HG02981 (cell line): Measurements from ENCODE around the gene RIPK3.
"Not testable (repeated sequence)": the region's sequence is repeated elsewhere in the genome, so short reads cannot be mapped to it uniquely, and the experiment has no call there.

ENCODE experiments used
- ATAC-seq: cut with Tn5 transposase; IDR thresholded peaks from one replicate; pipeline ENCODE4 v1.9.1; 2021; ENCODE audit warnings: mild to moderate bottlenecking, moderate library complexity; ENCODE audit not compliant: unreplicated experiment

Gene RIPK3

DNA sequence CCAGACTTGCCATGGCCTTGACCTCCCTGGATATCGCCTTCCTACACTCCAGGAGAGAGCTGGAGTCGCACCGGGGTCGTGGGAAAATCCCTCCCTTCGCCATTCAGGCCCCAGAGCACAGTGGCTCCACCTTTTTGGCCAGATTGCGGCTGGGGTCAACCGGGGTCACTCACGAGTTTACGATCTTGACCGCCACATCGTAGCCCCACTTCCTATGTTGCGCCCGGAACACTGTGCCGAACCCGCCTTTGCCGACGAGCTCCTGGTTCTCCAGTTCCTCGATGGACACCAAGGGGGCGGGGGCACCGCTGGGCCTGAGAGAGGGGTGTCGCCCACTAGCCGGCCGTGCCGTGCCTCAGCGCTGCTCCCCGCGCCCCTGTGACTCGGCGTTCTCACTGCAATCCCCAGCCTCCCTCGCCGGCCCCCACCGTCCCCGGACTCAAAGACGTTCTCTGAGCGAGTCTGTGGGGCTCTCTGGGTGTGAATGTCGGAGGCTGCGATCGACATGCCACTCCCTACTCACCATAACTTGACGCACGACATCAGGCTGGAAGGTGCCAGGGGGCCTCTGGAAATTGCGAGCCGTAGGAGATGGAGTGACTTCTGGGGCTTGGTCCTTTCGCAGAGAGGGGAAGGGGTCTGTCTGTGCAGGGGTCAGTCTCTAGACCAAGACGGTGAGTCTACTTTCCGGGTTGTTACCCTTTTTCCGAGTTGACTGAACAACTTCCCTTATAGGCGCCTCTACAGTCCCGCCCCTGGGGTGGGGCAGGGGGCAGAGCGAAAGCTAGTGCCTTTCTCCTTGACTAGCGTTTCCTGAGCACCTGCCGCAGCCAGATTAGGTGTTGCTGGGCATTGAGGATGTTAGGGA lies at the start of gene RIPK3:
Gene RIPK3 (minus strand): TSS at position 708 of the 868 bp plus-strand sequence. CDS start 165 bp downstream, at position 543.
- ATAC-seq: peak; percentile 80

DNA sequence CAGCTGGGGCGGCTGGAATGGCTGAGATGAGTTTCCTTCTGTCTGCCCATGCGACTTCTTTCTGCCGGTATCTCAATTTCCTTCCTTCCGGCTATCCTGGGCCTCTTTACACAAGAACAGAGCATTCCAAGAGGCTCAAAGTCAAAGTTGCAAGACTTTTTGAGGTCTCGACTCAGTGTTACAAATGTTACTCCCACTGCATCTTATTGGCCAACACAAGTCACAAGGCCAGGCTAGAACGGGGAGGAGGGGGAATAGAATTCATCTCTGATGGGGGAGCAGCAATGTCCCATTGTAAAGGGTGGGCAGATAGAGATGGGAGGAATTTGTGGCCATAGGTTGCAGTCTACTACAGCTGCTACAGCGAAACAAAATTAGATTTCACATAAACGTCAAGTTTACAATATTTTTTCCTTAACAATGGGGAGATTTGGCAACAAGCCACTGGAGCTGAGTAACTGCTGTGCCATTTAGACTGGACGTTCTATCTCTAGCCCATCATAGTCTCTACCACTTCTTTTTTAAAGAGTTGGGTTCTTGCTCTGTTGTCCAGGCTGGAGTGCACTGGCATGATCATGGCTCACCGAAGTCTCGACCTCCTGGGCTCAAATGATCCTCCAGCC lies 49.5 kb upstream of the RIPK3 start:
- no peak for ATAC-seq

DNA sequence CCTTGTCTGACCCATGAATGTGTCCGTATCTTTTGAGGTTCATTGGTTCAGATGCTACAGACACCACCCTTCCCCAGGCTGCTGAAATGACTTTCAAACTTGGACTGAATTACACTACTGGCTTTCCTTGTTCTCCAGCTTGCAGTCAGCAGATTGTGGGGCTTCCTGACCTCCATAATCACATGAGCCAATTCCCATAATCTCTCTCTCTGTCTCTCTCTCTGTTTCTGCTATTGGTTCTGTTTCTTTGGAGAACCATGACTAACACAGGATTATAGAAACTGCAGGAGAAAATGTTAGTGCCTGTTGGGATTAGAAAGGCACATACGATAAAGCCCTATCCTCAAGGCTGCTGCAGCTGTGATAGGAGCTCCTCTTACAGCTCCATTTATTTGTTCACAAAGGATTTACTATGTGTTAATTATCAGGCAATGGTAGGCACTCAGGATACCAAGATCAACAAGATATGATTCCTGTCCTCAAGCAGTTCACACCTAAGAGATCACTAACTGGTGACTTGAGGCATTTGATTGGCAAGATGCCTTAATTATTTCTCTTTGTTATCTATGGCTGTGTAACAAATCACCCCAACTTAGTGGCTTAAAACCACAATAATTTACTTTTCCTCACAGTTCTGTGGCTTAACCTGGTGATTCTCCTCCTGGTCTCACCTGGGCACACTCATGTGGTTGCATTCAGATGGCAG lies 48.8 kb upstream of the RIPK3 start:
- no peak for ATAC-seq

DNA sequence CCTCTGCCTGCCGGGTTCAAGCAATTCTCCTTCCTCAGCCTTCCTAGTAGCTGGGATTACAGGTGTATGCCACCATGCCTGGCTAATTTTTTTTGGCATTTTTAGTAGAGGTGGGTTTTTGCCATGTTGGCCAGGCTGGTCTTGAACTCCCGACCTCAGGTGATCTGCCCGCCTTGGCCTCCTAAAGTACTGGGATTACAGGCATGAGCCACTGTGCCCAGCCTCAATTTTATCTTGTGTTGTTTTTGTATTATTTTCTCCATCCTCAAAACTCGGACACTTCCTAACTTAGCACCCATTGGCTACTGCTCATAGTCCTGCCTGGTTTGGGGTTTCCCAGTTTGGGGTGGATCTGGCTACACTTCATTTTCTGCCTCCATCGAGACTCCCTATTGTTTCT lies 47.8 kb upstream of the RIPK3 start:
- not testable (repeated sequence) for ATAC-seq

DNA sequence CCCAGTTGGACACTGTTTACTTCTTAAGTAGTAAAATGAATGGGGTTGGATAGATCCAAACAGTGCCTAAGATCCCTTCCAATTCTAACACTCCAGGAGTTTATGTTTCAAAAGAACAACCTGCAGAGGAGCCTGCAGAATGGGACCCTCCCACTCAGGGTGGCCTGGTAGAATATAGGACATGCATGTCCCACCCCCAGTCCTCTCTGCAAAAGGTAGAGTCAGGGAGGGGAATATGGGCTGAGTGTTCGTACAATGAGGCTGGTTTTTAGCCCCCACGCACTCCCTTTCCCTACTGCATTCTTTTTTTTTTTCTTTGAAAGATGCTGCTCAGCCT lies 47.2 kb upstream of the RIPK3 start:
- no peak for ATAC-seq

DNA sequence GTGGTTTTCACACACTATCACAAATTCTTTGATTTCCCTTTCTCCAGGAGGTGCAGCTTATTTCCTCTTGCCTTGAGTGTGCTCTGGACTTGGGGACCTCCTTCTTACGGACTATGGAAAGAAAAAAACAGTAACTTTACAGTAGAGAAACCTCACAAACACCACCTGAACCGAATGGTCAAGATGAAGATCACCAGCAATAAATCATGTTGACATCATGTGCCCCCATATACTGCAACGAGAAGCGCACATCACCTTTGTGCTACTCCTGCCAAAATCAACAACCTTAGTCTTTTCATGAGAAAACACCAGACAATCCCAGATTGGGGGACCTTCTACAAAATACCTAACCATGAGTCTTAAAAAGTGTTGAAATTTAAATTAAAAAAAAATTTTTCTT lies 45.7 kb upstream of the RIPK3 start:
- ATAC-seq: no peak

DNA sequence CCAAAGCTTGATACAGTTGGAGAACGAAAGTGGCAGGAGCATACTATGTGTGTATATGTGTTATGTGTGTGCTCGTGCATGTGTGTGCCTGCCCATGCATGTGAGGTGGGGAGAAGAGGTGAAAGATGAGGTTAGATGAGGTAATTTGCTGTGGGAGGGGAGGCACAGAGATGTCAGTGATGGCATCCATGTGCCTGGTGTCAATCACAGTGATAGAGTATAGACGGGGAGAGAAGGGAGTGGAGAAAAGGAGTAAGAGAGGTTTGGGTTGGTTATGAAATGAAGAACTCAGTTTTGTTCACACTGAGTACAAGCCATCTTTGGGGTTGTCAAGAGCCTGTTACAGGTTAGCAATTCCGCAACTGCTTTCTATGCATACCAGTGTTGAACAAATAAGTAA lies 44.4 kb upstream of the RIPK3 start:
- ATAC-seq: no peak

DNA sequence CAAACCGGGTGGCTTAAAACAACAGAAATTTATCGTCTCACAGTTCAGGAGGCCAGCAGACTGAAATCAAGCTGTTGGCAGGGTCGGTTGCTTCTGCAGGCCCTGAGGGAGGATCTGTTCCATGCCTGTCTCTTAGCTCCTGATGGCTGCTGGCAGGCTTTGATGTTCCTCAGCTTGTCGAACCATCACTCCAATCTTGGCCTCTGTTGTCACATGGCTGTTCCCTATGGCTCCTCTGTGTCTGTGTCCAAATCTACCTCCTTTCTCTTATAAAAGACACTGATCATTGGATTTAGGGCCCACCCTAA lies 42.2 kb upstream of the RIPK3 start:
- ATAC-seq: no peak

DNA sequence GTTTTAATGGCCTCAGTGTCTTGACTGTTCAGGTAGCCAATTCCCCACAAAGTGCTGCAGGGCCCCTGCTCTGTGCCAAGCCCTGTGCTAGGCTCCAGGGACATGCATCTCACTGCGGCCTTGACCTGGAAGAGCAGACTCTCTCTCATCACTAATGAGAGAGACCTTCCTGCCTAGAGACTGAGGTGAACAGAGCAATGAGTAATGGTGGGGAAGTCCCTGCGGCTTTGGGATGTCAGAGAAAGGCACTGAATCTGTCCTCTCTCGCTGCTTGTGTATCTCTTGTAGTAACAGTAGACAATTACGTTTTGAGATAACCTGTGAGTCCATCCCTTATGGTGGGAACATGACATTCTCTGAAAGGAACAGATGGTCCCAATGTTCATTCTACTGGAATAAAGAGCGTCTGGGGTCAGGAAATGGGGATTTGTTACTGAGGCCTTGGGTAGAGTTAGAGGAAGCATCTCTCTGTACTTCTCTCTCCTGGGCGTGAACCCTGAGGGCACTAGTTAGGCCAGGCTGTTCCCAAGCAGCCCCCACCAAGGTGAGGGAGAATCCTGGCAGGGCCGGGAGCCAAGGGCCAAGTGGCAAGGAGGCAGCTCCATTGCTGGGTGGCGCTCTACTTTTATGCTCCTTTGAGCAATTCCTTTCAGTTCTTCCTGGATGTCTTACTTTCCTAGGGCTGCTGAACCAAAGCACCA lies 41.7 kb upstream of the RIPK3 start:
- no peak for ATAC-seq

DNA sequence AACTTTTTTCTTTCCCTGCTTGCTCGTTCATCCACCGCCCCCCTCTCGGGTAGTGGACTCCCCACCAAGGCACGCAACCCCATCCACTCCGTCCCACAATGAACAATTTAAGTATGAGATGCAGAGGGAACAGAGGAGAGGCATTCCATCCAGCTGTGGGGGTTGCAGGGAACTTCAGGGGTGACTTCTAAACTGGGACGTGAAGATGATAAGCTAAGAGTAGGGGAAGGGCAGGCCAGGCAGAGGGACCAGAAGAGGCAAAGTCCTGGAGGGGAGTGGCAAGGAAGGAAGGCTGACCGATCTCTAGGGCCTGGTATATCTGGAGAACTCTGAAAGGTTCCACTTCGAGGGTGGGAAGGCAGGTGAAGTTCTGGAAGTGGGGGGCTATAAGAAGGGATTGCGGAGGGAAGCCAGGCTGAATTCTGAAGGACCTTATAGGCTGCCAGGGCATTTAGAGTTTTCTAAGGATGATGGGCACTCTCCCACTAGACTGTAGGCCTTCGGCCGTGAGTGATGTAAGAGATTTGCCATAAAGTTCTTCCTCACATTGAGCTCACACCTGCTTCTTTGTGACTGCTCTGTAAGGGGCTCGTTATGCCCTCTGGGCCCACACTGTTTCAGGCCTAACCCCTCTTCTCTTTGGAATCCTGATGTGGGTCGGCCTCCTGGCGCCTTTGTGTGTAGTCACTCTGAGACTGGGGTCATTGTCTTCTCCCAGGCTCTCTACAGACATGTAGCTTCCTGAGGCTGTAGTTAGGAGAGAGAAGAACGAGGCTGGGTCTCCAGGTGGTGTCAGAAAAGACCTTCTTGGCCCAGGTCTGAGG lies 40.3 kb upstream of the RIPK3 start:
- no peak for ATAC-seq

DNA sequence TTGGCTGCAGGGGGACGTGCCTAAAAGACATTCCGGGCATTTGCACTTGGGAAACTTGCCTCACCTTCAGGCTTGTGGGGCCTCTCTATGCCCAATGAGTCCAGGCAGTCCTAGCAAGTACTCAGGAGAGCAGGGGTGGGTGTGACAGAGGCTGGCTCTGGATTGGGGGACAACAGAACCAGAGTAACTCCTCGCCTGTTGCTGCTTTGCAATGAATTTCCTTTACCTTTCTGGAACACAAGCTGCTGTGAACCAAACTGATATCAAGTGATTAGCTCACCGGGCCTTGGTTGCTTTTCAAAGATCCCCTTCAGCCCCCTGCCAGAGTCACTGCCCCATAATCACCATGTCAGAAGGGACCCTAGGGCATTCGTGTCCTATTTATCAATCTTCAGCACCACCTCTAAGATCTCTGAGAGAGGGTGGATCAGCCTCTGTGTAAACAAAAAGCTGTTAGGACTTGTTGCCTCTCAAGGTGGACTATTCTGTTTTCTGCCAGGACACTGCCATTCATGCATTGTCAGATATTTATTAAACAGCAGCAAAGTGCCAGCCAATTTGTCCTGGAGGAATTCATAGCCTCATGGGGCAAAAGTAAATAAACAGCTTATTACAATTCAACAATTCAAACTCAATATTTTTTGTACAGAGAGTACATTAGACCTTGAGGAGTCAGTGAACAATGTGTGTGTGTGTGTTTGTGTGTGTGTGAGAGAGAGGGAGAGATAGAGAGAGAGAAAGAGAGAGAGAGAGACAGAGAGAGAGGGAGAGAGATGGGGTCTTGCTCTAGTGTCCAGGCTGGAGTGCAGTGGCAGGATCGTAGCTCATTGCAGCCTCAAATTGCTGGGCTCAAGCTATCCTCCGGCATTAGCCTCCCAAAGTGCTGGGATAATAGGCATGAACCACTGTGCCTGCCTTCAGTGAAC lies 39.5 kb upstream of the RIPK3 start:
- ATAC-seq: no peak

DNA sequence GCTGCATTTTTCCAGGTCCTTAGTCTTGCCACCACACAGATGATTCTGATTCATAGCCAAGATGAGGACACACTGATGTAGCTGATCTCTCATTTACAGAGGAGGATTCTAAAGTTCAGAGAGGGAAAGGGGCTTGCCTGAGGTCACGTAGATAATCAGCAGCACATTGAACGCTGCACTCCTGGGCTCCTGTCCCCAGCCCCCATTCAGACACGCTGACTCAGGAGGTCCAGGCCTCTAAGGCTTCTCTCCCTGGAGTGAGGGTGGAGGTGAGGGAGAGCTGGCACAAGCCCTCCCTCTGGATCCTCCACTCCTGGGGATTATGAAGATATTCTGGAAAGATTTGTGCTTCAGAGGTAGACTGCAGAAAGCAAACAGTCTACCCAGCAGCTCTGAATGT lies 38.5 kb upstream of the RIPK3 start:
- ATAC-seq: no peak

DNA sequence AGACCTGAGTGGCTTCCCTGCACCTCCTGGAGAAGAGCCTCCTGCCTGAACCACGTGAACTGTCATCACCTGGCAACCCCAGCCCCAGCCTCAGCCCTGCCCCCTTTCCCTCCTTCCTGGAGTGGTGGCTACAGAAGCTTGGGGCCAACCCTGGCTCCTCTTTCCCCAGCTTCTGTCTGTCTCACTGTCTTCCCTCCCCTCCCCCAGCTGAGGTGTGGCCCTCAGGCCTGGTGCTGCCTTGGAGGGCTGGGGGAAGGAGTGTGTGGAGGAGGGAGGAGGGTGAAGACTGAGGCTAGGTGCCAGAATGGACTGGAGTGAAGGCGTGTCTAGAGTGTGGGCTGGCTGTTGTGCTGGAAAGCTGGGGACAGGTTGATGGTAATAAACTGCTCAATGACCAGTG lies 37.9 kb upstream of the RIPK3 start:
- ATAC-seq: no peak

DNA sequence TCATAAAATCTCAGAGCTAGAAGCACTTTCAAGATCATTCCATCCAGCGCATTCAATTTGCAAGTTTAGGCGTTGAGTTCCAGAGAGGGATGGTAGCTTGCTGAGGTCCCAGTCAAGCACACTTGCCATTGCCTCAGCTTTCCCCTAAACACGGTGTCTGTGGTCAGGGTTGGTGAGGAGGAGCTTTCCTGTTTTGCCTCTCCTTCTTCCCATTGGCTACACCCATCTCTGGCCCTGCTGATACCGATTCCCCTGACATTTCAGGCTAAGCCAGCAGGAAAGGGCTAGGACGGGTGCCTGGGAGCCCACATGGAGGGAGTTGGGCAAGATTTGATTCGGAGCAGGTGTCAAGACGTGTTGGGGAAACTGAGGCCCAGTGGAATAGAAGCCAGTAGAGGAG lies 37.3 kb upstream of the RIPK3 start:
- no peak for ATAC-seq

DNA sequence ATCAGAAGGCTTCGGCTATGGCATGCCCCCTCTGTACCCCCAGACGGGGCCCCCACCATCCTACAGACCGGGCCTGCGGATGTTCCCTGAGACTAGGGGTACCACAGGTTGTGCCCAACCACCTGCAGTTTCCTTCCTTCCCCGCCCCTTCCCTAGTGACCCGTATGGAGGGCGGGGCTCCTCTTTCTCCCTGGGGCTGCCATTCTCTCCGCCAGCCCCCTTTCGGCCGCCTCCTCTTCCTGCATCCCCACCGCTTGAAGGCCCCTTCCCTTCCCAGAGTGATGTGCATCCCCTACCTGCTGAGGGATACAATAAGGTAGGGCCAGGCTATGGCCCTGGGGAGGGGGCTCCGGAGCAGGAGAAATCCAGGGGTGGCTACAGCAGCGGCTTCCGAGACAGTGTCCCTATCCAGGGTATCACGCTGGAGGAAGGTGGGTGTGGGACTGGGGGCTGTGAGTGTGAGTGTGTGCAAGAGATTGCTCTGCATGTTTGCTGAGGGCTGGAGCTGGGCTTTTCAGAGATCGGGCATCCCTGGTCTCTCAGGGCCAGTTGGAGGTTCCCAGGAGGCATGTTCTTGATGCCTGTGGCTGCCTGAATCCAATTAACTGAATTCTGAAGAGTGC lies 36.8 kb upstream of the RIPK3 start:
- no peak for ATAC-seq

DNA sequence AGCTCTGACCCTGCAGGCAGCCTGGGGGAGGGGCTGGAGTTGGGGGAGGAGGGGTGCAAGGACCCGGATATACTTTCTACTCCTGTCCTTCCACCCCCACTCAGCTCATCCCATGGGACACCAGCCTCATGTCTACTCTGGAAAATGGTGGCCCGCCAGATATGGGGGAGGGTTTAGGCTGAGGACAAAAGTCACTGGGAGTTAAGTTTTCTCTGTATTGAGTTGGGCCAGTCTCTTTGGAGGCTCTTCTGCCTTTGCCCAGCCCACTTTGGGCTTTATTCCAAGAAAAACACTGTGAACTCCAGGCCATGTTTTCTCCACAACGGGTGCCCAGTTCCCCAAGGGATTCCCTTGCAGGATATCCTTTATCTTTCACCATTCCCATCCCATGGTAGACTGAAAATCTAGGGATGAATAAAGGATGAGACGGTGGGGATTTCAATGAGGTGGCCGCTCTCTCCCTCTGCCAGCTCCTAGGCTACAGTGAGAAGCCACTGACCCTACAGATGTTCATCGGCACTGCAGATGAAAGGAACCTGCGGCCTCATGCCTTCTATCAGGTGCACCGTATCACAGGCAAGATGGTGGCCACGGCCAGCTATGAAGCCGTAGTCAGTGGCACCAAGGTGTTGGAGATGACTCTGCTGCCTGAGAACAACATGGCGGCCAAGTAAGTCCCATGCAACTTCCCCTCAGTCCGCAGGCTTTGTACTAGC lies 33.1 kb upstream of the RIPK3 start:
- ATAC-seq: no peak

DNA sequence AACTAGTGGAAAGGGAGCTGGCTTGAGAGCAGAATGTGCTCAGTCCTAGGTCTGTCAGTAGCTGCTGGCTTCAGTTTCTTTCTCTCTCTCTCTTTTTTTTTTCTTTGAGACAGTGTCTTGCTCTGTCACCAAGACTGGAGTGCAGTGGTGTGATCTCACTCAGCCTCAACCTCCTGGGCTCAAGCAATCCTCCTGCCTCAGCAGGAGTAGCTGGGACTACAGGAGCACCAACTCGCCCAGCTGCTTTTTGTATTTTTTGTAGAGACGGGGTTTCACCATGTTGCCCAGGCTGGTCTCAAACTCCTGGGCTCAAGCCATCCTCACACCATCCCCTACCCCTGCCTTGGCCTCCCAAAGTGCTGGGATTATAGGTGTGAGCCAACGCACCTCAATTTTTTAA lies 31.8 kb upstream of the RIPK3 start:
- not testable (repeated sequence) for ATAC-seq

DNA sequence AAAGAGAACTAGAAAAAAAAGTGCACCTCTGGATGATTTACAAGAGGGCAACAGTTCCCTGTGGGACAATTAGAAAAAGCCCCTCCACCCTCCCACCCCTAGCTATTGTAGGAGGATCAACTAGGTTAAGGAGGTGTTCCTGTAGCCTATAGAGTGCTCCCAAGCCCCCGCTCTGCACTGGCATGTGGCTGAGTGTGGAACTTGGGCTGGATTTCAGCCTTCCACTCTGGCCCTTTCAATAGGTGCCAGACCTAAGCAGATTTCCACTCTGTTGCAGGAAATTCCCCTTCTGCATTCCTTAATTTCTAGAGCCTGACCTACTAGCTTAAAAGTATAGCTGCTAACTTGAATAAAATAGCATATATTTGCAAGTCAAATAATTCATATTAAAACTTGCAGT lies 31.0 kb upstream of the RIPK3 start:
- ATAC-seq: no peak
